Fibroblast of the aortic adventitia (primary cell): ENCODE measurements around the gene DHRS12. TPM values are rescaled to one million over a fixed set of nuclear protein-coding genes. Genes with fewer than 3 reads are reported as not detected.

Experiments used
- DNase-seq: peaks from one replicate; pipeline ENCODE4 v3.0.0-alpha.2; 2010; ENCODE audit warnings: low read depth
- H3K4me3 ChIP-seq: 2 replicates; pipeline ENCODE4 v1.5.1; 2011; ENCODE audit warnings: low read depth, mild to moderate bottlenecking, control low read depth, low read length, moderate library complexity
- total RNA-seq: library from RNA; depleted of rRNA; stranded (reverse); fragments of >200 nt; gene quantifications from 2 replicates; pipeline ENCODE4 v1.2.3, GENCODE V29; 2012; ENCODE audit warnings: low replicate concordance
- TF ChIP-seq, protein P1 (sequence below): IDR thresholded peaks from 2 replicates; pipeline ENCODE4 v1.5.1; 2011; ENCODE audit warnings: mild to moderate bottlenecking, low read length, control low read depth, inconsistent platforms; ENCODE audit not compliant: insufficient read depth

The DHRS12 gene
- total RNA-seq, 1 donor: 3.8 TPM

DNA sequence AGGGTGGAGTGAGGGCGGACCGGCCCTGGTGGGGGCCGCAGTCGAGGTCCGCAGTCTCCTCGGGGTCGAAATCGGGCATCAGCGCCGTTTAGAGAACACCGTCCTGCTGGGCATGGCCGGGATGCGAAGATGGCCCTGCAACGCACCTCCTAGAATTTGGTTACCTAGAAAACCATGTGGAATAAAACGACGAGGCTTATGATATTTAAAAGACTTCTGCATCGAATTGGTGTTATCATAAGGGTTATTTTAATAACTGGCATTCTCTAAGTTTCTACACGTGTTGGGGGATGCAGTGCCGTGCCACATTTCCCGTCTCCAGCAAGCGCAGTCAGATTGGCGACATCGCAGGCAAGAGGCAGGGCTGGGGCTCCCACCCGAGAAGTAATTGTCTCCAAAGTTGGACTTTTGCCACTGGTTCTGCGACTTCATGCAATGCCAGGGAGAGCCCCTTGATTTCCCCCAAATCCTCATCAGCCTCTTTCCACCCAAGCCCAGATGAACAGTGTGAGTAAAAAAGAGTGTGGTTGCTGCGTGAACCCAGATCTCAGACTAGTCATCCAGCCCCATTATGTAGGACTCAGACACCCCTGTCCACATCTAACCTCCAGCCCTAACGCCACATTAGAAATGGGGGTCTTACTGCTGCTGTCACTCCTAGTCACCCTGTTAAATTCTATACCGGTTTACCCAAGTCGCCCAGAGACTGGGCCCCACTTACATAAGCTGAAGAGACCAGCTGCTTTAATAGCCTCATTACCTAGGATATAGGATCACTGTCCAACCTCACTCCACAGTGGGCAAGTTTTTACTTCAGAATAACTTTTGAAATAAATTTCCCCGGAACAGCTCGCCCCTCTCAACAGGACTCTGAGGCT is 571 bp upstream of the DHRS12 start:
- DNase-seq: no peak
- TF ChIP-seq, protein P1, sequence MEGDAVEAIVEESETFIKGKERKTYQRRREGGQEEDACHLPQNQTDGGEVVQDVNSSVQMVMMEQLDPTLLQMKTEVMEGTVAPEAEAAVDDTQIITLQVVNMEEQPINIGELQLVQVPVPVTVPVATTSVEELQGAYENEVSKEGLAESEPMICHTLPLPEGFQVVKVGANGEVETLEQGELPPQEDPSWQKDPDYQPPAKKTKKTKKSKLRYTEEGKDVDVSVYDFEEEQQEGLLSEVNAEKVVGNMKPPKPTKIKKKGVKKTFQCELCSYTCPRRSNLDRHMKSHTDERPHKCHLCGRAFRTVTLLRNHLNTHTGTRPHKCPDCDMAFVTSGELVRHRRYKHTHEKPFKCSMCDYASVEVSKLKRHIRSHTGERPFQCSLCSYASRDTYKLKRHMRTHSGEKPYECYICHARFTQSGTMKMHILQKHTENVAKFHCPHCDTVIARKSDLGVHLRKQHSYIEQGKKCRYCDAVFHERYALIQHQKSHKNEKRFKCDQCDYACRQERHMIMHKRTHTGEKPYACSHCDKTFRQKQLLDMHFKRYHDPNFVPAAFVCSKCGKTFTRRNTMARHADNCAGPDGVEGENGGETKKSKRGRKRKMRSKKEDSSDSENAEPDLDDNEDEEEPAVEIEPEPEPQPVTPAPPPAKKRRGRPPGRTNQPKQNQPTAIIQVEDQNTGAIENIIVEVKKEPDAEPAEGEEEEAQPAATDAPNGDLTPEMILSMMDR: no peak
- H3K4me3 ChIP-seq: peak overlapping the region; percentile 78

DNA sequence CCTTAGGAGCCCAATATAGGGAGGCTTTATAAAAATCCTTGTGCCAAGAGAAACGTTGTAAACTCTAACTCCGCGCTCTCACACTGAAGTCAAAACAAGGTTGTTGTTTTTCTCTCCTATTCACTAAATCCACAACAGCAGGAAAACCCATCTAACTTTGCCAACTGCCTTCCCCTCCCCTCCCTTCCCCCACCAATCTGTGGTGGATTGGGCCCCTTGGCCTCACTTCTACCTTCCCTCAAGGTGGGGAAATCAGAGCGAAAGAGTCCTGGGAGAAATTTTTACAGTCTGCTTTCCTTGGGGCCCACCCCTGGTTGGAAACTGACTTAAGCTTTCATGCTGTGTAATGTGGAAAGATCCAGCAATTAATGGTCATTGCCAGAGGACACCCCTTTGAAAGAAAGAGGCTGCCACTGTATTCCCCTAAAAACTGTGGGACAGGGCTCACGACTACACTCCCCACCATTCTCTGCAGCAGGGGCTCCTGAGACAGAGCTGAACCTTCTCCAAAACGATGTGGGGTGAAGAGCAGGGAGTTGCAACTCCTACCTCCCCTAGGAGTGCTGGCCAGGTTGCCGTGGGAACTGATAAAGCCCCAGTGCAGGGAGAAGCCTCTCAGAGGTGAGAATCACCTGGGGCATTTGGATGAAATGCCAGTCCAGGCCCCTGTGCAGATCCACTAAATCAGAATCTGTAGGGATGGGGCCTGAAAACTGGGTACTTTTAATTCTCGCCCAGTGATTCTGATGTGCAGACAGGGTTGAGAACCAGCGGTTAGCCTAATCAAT is 1.1 kb downstream of the DHRS12 start:
- DNase-seq: no peak
- peak overlapping the region; percentile 78 for H3K4me3 ChIP-seq

DNA sequence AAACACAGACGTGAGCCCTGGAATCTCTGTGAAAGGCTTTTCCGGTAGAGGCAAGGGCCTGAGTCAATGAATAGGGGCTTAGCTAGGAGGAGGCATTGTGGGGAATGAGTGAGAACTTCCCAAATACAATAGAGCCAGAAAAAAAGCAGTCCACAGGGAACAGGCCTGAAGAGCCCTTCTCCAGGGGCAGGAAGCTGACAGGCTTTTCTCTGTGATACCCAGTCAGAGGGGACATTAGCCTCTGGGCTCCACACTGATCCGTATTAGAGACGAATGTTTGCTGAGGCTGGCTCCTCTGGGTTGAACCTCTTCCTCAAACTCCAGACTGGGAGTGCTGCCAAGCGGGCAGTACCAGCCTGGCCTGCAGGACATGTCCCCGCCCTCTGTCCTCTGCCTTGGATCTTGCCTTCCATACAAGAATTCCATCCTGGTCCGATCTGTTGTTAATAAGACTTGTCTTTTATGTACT is 2.3 kb downstream of the DHRS12 start:
- TF ChIP-seq, protein P1: no peak
- no peak for DNase-seq
- no peak overlapping the region for H3K4me3 ChIP-seq

More for the DNA sequence above, 1.1 kb downstream of the DHRS12 start:
- TF ChIP-seq, protein P1: no peak

DNA sequence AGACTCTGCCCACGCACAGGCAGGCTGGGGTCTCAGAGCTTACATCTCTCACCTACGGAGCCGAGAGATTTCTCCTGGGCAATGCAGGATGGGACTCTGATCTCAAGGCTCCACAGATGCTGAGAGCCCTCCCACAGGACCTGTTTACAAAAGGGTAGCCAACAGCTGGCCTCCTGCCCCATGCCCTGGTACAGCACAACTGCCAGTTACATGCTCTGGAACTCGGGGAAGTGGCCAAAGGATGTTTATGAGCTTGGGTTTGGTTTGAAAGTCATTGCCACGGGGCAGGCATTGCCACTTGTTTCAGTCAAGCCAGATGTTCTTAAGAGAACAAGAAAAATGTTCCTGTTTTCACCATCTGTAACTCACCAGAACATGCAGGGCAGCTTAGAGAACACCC is 3.5 kb downstream of the DHRS12 start:
- H3K4me3 ChIP-seq: no peak overlapping the region
- DNase-seq: no peak
- TF ChIP-seq, protein P1: no peak

DNA sequence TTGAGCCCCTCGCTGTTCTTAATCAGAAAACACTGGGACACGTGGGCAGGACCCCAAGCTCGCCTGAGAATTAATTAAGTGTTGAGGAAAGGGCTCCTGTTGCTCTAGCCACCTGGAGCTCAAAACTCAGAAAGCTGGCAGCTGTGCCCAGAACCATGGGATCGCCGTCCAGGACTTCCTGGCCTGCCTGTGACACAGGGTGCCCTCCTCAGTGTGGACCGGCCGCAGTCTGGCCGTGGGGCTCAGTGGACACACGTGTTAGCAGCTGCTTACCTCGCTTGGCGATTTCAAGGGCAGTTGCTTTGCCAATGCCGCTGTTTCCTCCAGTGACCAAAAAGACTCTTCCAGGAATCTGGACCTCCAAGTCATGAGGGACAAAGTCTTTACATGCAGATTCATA is 4.7 kb downstream of the DHRS12 start:
- DNase-seq: no peak
- no peak overlapping the region for H3K4me3 ChIP-seq
- TF ChIP-seq, protein P1: no peak

DNA sequence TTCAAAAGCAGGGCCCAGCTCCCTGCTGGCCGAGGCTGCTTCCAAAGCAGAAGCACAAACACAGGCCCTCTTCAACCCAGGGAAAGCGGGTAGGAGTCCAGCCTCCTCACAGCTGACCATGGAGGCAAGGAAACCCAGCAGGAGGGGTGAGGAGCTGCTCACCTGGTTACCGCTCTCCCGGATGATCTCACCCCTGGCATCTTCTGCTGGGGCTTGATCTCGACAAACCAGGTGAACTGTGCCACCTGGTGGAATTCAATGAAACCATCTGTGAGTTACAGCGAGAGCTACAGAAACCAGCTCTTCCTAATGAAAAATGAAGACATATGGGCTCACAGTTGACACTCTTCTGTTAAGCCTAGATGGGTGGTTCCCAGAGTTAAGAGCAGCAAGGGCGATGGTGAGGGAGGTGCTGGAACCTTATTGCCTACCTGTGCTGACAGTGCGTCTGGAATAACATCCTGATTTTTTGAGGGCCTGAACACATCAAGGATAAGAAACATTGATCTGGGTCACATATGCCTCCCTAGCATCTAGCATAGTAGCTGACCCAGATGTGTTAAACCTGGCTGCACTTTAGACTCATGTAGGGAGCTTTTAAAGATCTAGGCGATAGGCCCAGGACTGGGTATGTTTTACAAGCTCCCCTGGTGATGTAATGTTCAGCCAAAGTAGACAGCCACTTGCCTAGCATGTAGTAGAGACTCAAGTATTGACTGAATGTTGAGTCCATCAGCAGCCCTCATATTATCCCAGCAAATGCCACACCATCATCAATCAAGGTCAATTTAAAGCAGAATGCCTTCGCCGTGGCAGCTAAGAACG is 6.1 kb downstream of the DHRS12 start:
- TF ChIP-seq, protein P1: peak; percentile 39
- peak; percentile 59 for DNase-seq
- H3K4me3 ChIP-seq: no peak overlapping the region
